GM18867 (cell line): ENCODE data around the gene MSI2.

Experiments used
- ATAC-seq: cut with Tn5 transposase; IDR thresholded peaks from one replicate; pipeline ENCODE4 v1.9.1; 2021; ENCODE audit warnings: mild to moderate bottlenecking, moderate library complexity; ENCODE audit not compliant: unreplicated experiment

The MSI2 gene

GRCh38 chr17:57245786-57246185 lies 10.5 kb upstream of the MSI2 start:
- ATAC-seq, result no peak

GRCh38 chr17:57246257-57246656 lies 10.1 kb upstream of the MSI2 start:
- no peak for ATAC-seq

GRCh38 chr17:57247261-57247660 lies 9.1 kb upstream of the MSI2 start:
- ATAC-seq, result no peak

- no peak for ATAC-seq
These were observed 8.4 kb upstream of the MSI2 start for GRCh38 chr17:57247913-57248312.

- ATAC-seq, result no peak
These were observed 6.8 kb upstream of the MSI2 start for GRCh38 chr17:57249520-57249919.

GRCh38 chr17:57251211-57251787 lies 5.0 kb upstream of the MSI2 start:
- no peak for ATAC-seq

GRCh38 chr17:57253362-57254065 lies 2.8 kb upstream of the MSI2 start:
- no peak for ATAC-seq

GRCh38 chr17:57255182-57255775 lies 1.0 kb upstream of the MSI2 start:
- no peak for ATAC-seq

- ATAC-seq, result peak; percentile 15
These were observed 387 bp downstream of the MSI2 start for GRCh38 chr17:57256708-57257112.

- no peak for ATAC-seq
These were observed 1.0 kb downstream of the MSI2 start for GRCh38 chr17:57257195-57257894.

GRCh38 chr17:57257895-57258851 lies 1.9 kb downstream of the MSI2 start:
- no peak for ATAC-seq

- ATAC-seq, result no peak
These were observed 3.0 kb downstream of the MSI2 start for GRCh38 chr17:57259306-57259705.

- ATAC-seq, result no peak
These were observed 3.5 kb downstream of the MSI2 start for GRCh38 chr17:57259817-57260216.

- no peak for ATAC-seq
These were observed 4.2 kb downstream of the MSI2 start for GRCh38 chr17:57260325-57261083.

- no peak for ATAC-seq
These were observed 4.8 kb downstream of the MSI2 start for GRCh38 chr17:57261084-57261461.

- ATAC-seq, result no peak
These were observed 6.2 kb downstream of the MSI2 start for GRCh38 chr17:57262557-57262956.

- ATAC-seq, result no peak
These were observed 7.9 kb downstream of the MSI2 start for GRCh38 chr17:57264250-57264649.

- ATAC-seq, result no peak
These were observed 8.5 kb downstream of the MSI2 start for GRCh38 chr17:57264776-57265175.

- no peak for ATAC-seq
These were observed 10.6 kb downstream of the MSI2 start for GRCh38 chr17:57266902-57267311.

- no peak for ATAC-seq
These were observed 11.9 kb downstream of the MSI2 start for GRCh38 chr17:57268181-57268580.
